Measurements from ENCODE around the gene DMD.

The DMD gene

GRCh38 chrX:31894152-31894551, 1317.2 kb downstream of the DMD start:
- Histone ChIP-seq H2BK12ac (ENCODE audit: low read length) (no peak overlapping the region), H2AFZ (ENCODE audit: insufficient read depth, low read length, poor library complexity) (no peak overlapping the region), H2AK5ac (ENCODE audit: low read length) (no peak overlapping the region), H3K27ac (ENCODE audit: low read depth, low read length) (no peak overlapping the region), H2BK120ac (ENCODE audit: insufficient read depth, low read length, poor library complexity) (no peak overlapping the region), H3K9me3 (ENCODE audit: insufficient read depth, low read depth, low read length) (no peaks in the 10 kb centered on the region), H3K27me3 (ENCODE audit: insufficient read depth, low read length) (no peaks in the 10 kb centered on the region), H4K12ac (ENCODE audit: low read depth, low read length) (no peak overlapping the region), H3K18ac (ENCODE audit: low read length) (no peak overlapping the region), H3K4ac (ENCODE audit: low read depth, low read length) (no peak overlapping the region), H4K91ac (ENCODE audit: low read depth, low read length) (no peak overlapping the region), H3K4me2 (ENCODE audit: low read length) (no peak overlapping the region), H2BK5ac (ENCODE audit: low read depth, low read length, poor library complexity) (no peak overlapping the region), H3K36me3 (ENCODE audit: control insufficient read depth in 1 of 2, insufficient read depth in 2 of 2, low read length in 2 of 2) (no peaks in the 10 kb centered on the region), H3K14ac (ENCODE audit: low read length) (no peak overlapping the region), H3K79me2 (ENCODE audit: control insufficient read depth, insufficient read depth, low read length, poor library complexity) (no peaks in the 10 kb centered on the region), H3K4me3 (ENCODE audit: low read depth, low read length) (no peak overlapping the region), H4K8ac (ENCODE audit: low read depth, low read length) (no peak overlapping the region), H3K79me1 (ENCODE audit: low read length) (no peaks in the 10 kb centered on the region), H3K9ac (ENCODE audit: low read length) (no peak overlapping the region), H3K23ac (ENCODE audit: low read length) (no peak overlapping the region), H3K4me1 (ENCODE audit: control insufficient read depth in 1 of 2, insufficient read depth in 2 of 2, low read length in 2 of 2) (no peaks in the 10 kb centered on the region)
- no CpG with 5 or more reads among the region's 7 CpGs for WGBS (ENCODE audit: extremely low coverage, insufficient coverage, insufficient read length)
- DNase-seq = no peak

GRCh38 chrX:31893525-31893924, 1317.8 kb downstream of the DMD start:
- Histone ChIP-seq H3K79me1 (ENCODE audit: low read length) (no peaks in the 10 kb centered on the region), H2AK5ac (ENCODE audit: low read length) (no peak overlapping the region), H2BK120ac (ENCODE audit: insufficient read depth, low read length, poor library complexity) (no peak overlapping the region), H4K8ac (ENCODE audit: low read depth, low read length) (no peak overlapping the region), H3K4me2 (ENCODE audit: low read length) (no peak overlapping the region), H3K27me3 (ENCODE audit: insufficient read depth, low read length) (no peaks in the 10 kb centered on the region), H3K79me2 (ENCODE audit: control insufficient read depth, insufficient read depth, low read length, poor library complexity) (no peaks in the 10 kb centered on the region), H3K4ac (ENCODE audit: low read depth, low read length) (no peak overlapping the region), H3K36me3 (ENCODE audit: control insufficient read depth in 1 of 2, insufficient read depth in 2 of 2, low read length in 2 of 2) (no peaks in the 10 kb centered on the region), H3K4me1 (ENCODE audit: control insufficient read depth in 1 of 2, insufficient read depth in 2 of 2, low read length in 2 of 2) (no peaks in the 10 kb centered on the region), H2BK12ac (ENCODE audit: low read length) (no peak overlapping the region), H4K91ac (ENCODE audit: low read depth, low read length) (no peak overlapping the region), H3K9ac (ENCODE audit: low read length) (no peak overlapping the region), H3K27ac (ENCODE audit: low read depth, low read length) (no peak overlapping the region), H2BK5ac (ENCODE audit: low read depth, low read length, poor library complexity) (no peak overlapping the region), H3K23ac (ENCODE audit: low read length) (no peak overlapping the region), H3K9me3 (ENCODE audit: insufficient read depth, low read depth, low read length) (no peaks in the 10 kb centered on the region), H3K18ac (ENCODE audit: low read length) (no peak overlapping the region), H3K4me3 (ENCODE audit: low read depth, low read length) (no peak overlapping the region), H3K14ac (ENCODE audit: low read length) (no peak overlapping the region), H2AFZ (ENCODE audit: insufficient read depth, low read length, poor library complexity) (no peak overlapping the region), H4K12ac (ENCODE audit: low read depth, low read length) (no peak overlapping the region)
- DNase-seq = no peak
- no CpG with 5 or more reads among the region's 4 CpGs for WGBS (ENCODE audit: extremely low coverage, insufficient coverage, insufficient read length)

- H4K12ac ChIP-seq (ENCODE audit: low read depth, low read length) = no peak overlapping the region
- H3K23ac ChIP-seq (ENCODE audit: low read length) = no peak overlapping the region
- no peak overlapping the region for H2AK5ac ChIP-seq (ENCODE audit: low read length)
- DNase-seq = no peak
- no peak overlapping the region for H2AFZ ChIP-seq (ENCODE audit: insufficient read depth, low read length, poor library complexity)
- no peak overlapping the region for H3K18ac ChIP-seq (ENCODE audit: low read length)
- H3K9me3 ChIP-seq (ENCODE audit: insufficient read depth, low read depth, low read length) = no peaks in the 10 kb centered on the region
- no peaks in the 10 kb centered on the region for H3K79me1 ChIP-seq (ENCODE audit: low read length)
- no peaks in the 10 kb centered on the region for H3K79me2 ChIP-seq (ENCODE audit: control insufficient read depth, insufficient read depth, low read length, poor library complexity)
- no peaks in the 10 kb centered on the region for H3K4me1 ChIP-seq (ENCODE audit: control insufficient read depth in 1 of 2, insufficient read depth in 2 of 2, low read length in 2 of 2)
- H3K27me3 ChIP-seq (ENCODE audit: insufficient read depth, low read length) = no peaks in the 10 kb centered on the region
- H3K27ac ChIP-seq (ENCODE audit: low read depth, low read length) = no peak overlapping the region
- H2BK12ac ChIP-seq (ENCODE audit: low read length) = no peak overlapping the region
- no peak overlapping the region for H3K14ac ChIP-seq (ENCODE audit: low read length)
- H3K4me2 ChIP-seq (ENCODE audit: low read length) = no peak overlapping the region
- H3K9ac ChIP-seq (ENCODE audit: low read length) = no peak overlapping the region
- H2BK120ac ChIP-seq (ENCODE audit: insufficient read depth, low read length, poor library complexity) = no peak overlapping the region
- no peak overlapping the region for H2BK5ac ChIP-seq (ENCODE audit: low read depth, low read length, poor library complexity)
- H3K4me3 ChIP-seq (ENCODE audit: low read depth, low read length) = no peak overlapping the region
- H3K36me3 ChIP-seq (ENCODE audit: control insufficient read depth in 1 of 2, insufficient read depth in 2 of 2, low read length in 2 of 2) = no peaks in the 10 kb centered on the region
- no CpG with 5 or more reads among the region's 2 CpGs for WGBS (ENCODE audit: extremely low coverage, insufficient coverage, insufficient read length)
- no peak overlapping the region for H4K8ac ChIP-seq (ENCODE audit: low read depth, low read length)
- H3K4ac ChIP-seq (ENCODE audit: low read depth, low read length) = no peak overlapping the region
- H4K91ac ChIP-seq (ENCODE audit: low read depth, low read length) = no peak overlapping the region
These were observed 1322.3 kb downstream of the DMD start for GRCh38 chrX:31889088-31889487.

- WGBS (ENCODE audit: extremely low coverage, insufficient coverage, insufficient read length) = no CpG with 5 or more reads among the region's 2 CpGs
- Histone ChIP-seq H3K4me3 (ENCODE audit: low read depth, low read length) (no peak overlapping the region), H3K18ac (ENCODE audit: low read length) (no peak overlapping the region), H2BK120ac (ENCODE audit: insufficient read depth, low read length, poor library complexity) (no peak overlapping the region), H3K9me3 (ENCODE audit: insufficient read depth, low read depth, low read length) (no peaks in the 10 kb centered on the region), H3K36me3 (ENCODE audit: control insufficient read depth in 1 of 2, insufficient read depth in 2 of 2, low read length in 2 of 2) (no peaks in the 10 kb centered on the region), H2BK5ac (ENCODE audit: low read depth, low read length, poor library complexity) (no peak overlapping the region), H3K4ac (ENCODE audit: low read depth, low read length) (no peak overlapping the region), H3K14ac (ENCODE audit: low read length) (no peak overlapping the region), H3K23ac (ENCODE audit: low read length) (no peak overlapping the region), H3K79me1 (ENCODE audit: low read length) (no peaks in the 10 kb centered on the region), H3K9ac (ENCODE audit: low read length) (no peak overlapping the region), H2AFZ (ENCODE audit: insufficient read depth, low read length, poor library complexity) (no peak overlapping the region), H3K79me2 (ENCODE audit: control insufficient read depth, insufficient read depth, low read length, poor library complexity) (no peaks in the 10 kb centered on the region), H4K8ac (ENCODE audit: low read depth, low read length) (no peak overlapping the region), H4K12ac (ENCODE audit: low read depth, low read length) (no peak overlapping the region), H4K91ac (ENCODE audit: low read depth, low read length) (no peak overlapping the region), H3K4me1 (ENCODE audit: control insufficient read depth in 1 of 2, insufficient read depth in 2 of 2, low read length in 2 of 2) (no peaks in the 10 kb centered on the region), H2AK5ac (ENCODE audit: low read length) (no peak overlapping the region), H3K27me3 (ENCODE audit: insufficient read depth, low read length) (no peaks in the 10 kb centered on the region), H2BK12ac (ENCODE audit: low read length) (no peak overlapping the region), H3K4me2 (ENCODE audit: low read length) (no peak overlapping the region), H3K27ac (ENCODE audit: low read depth, low read length) (no peak overlapping the region)
- DNase-seq = no peak
These were observed 1326.8 kb downstream of the DMD start for GRCh38 chrX:31884535-31884934.

Data from trophoblast cell (in vitro differentiated cells and primary cell).